Hepatocyte (in vitro differentiated cells): ENCODE data around the gene EXPH5.

Source experiments
- EZH2 ChIP-seq: fragments of 200-600 bp; sonication (generic); IDR thresholded peaks from 2 replicates; pipeline ENCODE4 v1.6.1; 2016; ENCODE audit warnings: antibody characterized with exemption, mild to moderate bottlenecking, borderline replicate concordance
- TF ChIP-seq, protein P1 (sequence below): fragments of 200-600 bp; sonication (generic); IDR thresholded peaks from 2 replicates; pipeline ENCODE4 v1.5.1; 2016; ENCODE audit warnings: antibody characterized with exemption, mild to moderate bottlenecking; ENCODE audit not compliant: poor library complexity

DNA sequence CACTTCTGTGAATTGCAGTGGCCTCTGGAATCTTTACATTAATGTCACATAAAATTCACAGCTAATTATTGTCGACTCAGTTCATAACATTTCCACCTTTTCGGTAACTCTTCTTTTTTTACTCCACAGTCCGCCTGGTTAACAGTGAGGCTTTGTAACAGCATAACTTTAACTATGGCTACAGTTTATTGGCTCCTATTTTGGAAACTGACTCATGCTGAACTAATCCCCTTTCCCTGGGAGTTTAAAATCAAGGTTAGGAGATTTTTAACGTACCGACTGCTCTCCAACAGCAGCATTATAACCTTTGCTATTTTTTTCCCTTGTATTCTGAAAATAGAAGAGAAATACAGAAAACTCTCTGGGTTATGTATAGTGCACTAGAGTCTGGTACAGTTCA is 92.2 kb downstream of the EXPH5 start:
- TF ChIP-seq, protein P1, sequence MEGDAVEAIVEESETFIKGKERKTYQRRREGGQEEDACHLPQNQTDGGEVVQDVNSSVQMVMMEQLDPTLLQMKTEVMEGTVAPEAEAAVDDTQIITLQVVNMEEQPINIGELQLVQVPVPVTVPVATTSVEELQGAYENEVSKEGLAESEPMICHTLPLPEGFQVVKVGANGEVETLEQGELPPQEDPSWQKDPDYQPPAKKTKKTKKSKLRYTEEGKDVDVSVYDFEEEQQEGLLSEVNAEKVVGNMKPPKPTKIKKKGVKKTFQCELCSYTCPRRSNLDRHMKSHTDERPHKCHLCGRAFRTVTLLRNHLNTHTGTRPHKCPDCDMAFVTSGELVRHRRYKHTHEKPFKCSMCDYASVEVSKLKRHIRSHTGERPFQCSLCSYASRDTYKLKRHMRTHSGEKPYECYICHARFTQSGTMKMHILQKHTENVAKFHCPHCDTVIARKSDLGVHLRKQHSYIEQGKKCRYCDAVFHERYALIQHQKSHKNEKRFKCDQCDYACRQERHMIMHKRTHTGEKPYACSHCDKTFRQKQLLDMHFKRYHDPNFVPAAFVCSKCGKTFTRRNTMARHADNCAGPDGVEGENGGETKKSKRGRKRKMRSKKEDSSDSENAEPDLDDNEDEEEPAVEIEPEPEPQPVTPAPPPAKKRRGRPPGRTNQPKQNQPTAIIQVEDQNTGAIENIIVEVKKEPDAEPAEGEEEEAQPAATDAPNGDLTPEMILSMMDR, result no peak
- no peak for TF ChIP-seq EZH2
